K562 (cell line): ENCODE results near the gene RHOF. TPM values are rescaled to one million over a fixed set of nuclear protein-coding genes. Genes with fewer than 3 reads are reported as not detected.
A peak's percentile ranks its signal among the peaks of the same experiment; 100 is the strongest.

Source experiments
- BMI1 ChIP-seq: fragments of 150-350 bp; IDR thresholded peaks from 2 replicates; pipeline ENCODE4 v1.6.1; 2014; ENCODE audit warnings: low read length
- ELF1 ChIP-seq: fragments of 200-800 bp; sonication (Bioruptor generic); IDR thresholded peaks from 2 replicates; pipeline ENCODE4 v1.6.1; 2016; ENCODE audit warnings: missing genetic modification characterization, missing compliant biosample characterization
- FIP1L1 ChIP-seq: fragments of 200-400 bp; formaldehyde crosslinking; IDR thresholded peaks from 2 replicates; pipeline ENCODE4 v1.6.1; 2018; ENCODE audit warnings: mild to moderate bottlenecking, low read depth, low read length; ENCODE audit not compliant: poor library complexity, severe bottlenecking
- GABPA ChIP-seq: fragments of 200-800 bp; sonication (Bioruptor generic); conservative IDR thresholded peaks from 2 replicates; pipeline ENCODE4 v1.6.1; 2016; ENCODE audit warnings: low read depth, missing genetic modification characterization, missing compliant biosample characterization
- HEY1 ChIP-seq: fragments of 250-450 bp; sonication (Bioruptor Pico); IDR thresholded peaks from 2 replicates; pipeline ENCODE4 v1.5.0; 2020; ENCODE audit warnings: mild to moderate bottlenecking, moderate library complexity, borderline replicate concordance
- KLF13 ChIP-seq: fragments of 450-650 bp; IDR thresholded peaks from 2 replicates; pipeline ENCODE4 v1.6.1; 2016; ENCODE audit warnings: missing genetic modification characterization, low read depth, mild to moderate bottlenecking, missing compliant biosample characterization, moderate library complexity, borderline replicate concordance
- MAX ChIP-seq: sonication (generic); formaldehyde crosslinking; IDR thresholded peaks from 2 replicates; pipeline ENCODE4 v1.9.0; 2022; ENCODE audit warnings: mild to moderate bottlenecking, missing genetic modification reagents
- MAZ ChIP-seq, 2 experiments: fragments of 450-650 bp in 1 of 2; sonication (generic) in 1 of 2; formaldehyde crosslinking; IDR thresholded peaks in 1 of 2; conservative IDR thresholded peaks in 1 of 2; 2 replicates each; pipeline versions ENCODE4 v1.4.0 to v1.5.0; 2020; ENCODE audit warnings: mild to moderate bottlenecking in 1 of 2, missing genetic modification reagents in 1 of 2
- MED1 ChIP-seq: sonication (generic); formaldehyde crosslinking; IDR thresholded peaks from 2 replicates; pipeline ENCODE4 v1.8.1; 2023; ENCODE audit warnings: missing genetic modification reagents, borderline replicate concordance
- PHF21A ChIP-seq: fragments of 450-650 bp; IDR thresholded peaks from 2 replicates; pipeline ENCODE4 v1.6.1; 2017; ENCODE audit warnings: low read depth, borderline replicate concordance
- STAG1 ChIP-seq: sonication (generic); formaldehyde crosslinking; IDR thresholded peaks from 2 replicates; pipeline ENCODE4 v1.5.0; 2020; ENCODE audit warnings: missing genetic modification reagents, borderline replicate concordance
- ZBTB11 ChIP-seq, 3 experiments: fragments of 200-800 bp in 1 of 3; fragments of 250-450 bp in 1 of 3; fragments of 450-650 bp in 1 of 3; sonication (Bioruptor Pico) in 1 of 3; sonication (Bioruptor generic) in 1 of 3; formaldehyde crosslinking in 1 of 3; IDR thresholded peaks; 2 replicates each; pipeline versions ENCODE4 v1.6.1 to v1.8.0; 2016 to 2022; ENCODE audit warnings: mild to moderate bottlenecking in 2 of 3, missing genetic modification characterization in 2 of 3, missing compliant biosample characterization in 1 of 3, moderate library complexity in 1 of 3
- ZBTB5 ChIP-seq: fragments of 450-650 bp; IDR thresholded peaks from 2 replicates; pipeline ENCODE4 v1.6.1; 2017; ENCODE audit warnings: antibody characterized with exemption
- ZNF140 ChIP-seq: fragments of 250-450 bp; sonication (Bioruptor Pico); IDR thresholded peaks from 2 replicates; pipeline ENCODE4 v1.8.0; 2021; ENCODE audit warnings: moderate library complexity, mild to moderate bottlenecking, inconsistent platforms
- ZNF165 ChIP-seq: fragments of 250-450 bp; sonication (Bioruptor Pico); IDR thresholded peaks from 2 replicates; pipeline ENCODE4 v1.4.0; 2020; ENCODE audit warnings: borderline replicate concordance
- ZNF217 ChIP-seq: sonication (generic); formaldehyde crosslinking; IDR thresholded peaks from 2 replicates; pipeline ENCODE4 v1.8.0; 2022; ENCODE audit warnings: mild to moderate bottlenecking, missing genetic modification reagents
- ZNF239 ChIP-seq: fragments of 250-450 bp; sonication (Bioruptor Pico); IDR thresholded peaks from 2 replicates; pipeline ENCODE4 v1.4.0; 2020; ENCODE audit warnings: mild to moderate bottlenecking
- ZNF347 ChIP-seq: fragments of 450-650 bp; formaldehyde crosslinking; IDR thresholded peaks from 2 replicates; pipeline ENCODE4 v1.4.0; 2020; ENCODE audit warnings: low read depth, mild to moderate bottlenecking, moderate library complexity
- ZNF695 ChIP-seq: fragments of 450-650 bp; formaldehyde crosslinking; IDR thresholded peaks from 2 replicates; pipeline ENCODE4 v1.4.0; 2020; ENCODE audit warnings: mild to moderate bottlenecking, moderate library complexity
- ZNF696 ChIP-seq: fragments of 250-450 bp; sonication (Bioruptor Pico); conservative IDR thresholded peaks from 2 replicates; pipeline ENCODE4 v1.4.0; 2020; ENCODE audit warnings: mild to moderate bottlenecking, moderate library complexity
- ZNF717 ChIP-seq: fragments of 250-450 bp; sonication (Bioruptor Pico); IDR thresholded peaks from 2 replicates; pipeline ENCODE4 v1.5.0; 2021
- polyA plus RNA-seq, 8 experiments: library from polyadenylated mRNA; depleted of rRNA in 4 of 8; stranded (reverse) in 5 of 8; unstranded in 3 of 8; fragments of >200 nt; fragmentation: Nextera tagmentation in 2 of 8; fragmentation: Illumina TruSeq in 1 of 8; extraction: Ambion mirVana in 2 of 8; extraction: Trizol in 1 of 8; gene quantifications; 2 replicates each; pipeline versions ENCODE4 v1.2.1 to v1.2.3, GENCODE V29; 2011 to 2014; ENCODE audit warnings: inconsistent platforms in 1 of 8, missing spikeins in 1 of 8
- total RNA-seq, 7 experiments: library from RNA; depleted of rRNA in 6 of 7; stranded (reverse); fragments of >200 nt in 6 of 7; fragmentation: Illumina TruSeq in 2 of 7; extraction: Trizol in 2 of 7; gene quantifications; 2 replicates each; pipeline versions ENCODE4 v1.2.1 to v1.2.3, GENCODE V29; 2011 to 2021; ENCODE audit warnings: low replicate concordance in 1 of 7

Gene RHOF
- total and polyA plus RNA-seq, 9 of the 15 experiments (the other 6 are each of a cell fraction or from before 2014, with no cell fraction given) = 0.13 to 10.1 (median 4.0) TPM

GRCh38 chr12:121839106-121839992 lies 45.9 kb upstream of the RHOF start (continued):
- TF ChIP-seq ZBTB5 = no peak
- TF ChIP-seq ZNF239 = no peak
- no peak for TF ChIP-seq HEY1 (CRISPR knock-in tag)
- TF ChIP-seq MED1 (CRISPR knock-in tag) = no peak
- TF ChIP-seq ZNF347 (CRISPR knock-in tag) = no peak
- TF ChIP-seq MAZ (CRISPR knock-in tag; conservative IDR thresholded peaks at IDR 0.05 in 1 of 2, IDR thresholded peaks at IDR 0.05 in 1 of 2) = peak in 1 of 2 experiments; percentile 72; a peak in 2 of 4 replicates
- peak; percentile 65 for TF ChIP-seq FIP1L1
- TF ChIP-seq MAX (CRISPR knock-in tag) = peak; percentile 73
- no peak for TF ChIP-seq BMI1
- 0 out of 6 replicates have a peak, but pooled peaks of 1 of the 3 experiments have one; percentile 0 for TF ChIP-seq ZBTB11 (CRISPR knock-in tag; IDR thresholded peaks at IDR 0.05)
- no peak for TF ChIP-seq ELF1 (tag)
- no peak for TF ChIP-seq ZNF717 (CRISPR knock-in tag)
- no peak for TF ChIP-seq PHF21A
- peak; percentile 95 for TF ChIP-seq KLF13 (tag)
- no peak for TF ChIP-seq ZNF217 (CRISPR knock-in tag)
- no peak for TF ChIP-seq STAG1 (CRISPR knock-in tag)
- no peak for TF ChIP-seq GABPA (tag)
- no peak for TF ChIP-seq ZNF140
- TF ChIP-seq ZNF696 (CRISPR knock-in tag) = no peak
- no peak for TF ChIP-seq ZNF165 (CRISPR knock-in tag)
- TF ChIP-seq ZNF695 = no peak
